ENCODE results near the gene OR1N2.
"Not testable (repeated sequence)": the region's sequence is repeated elsewhere in the genome, so short reads cannot be mapped to it uniquely, and the experiment has no call there.

The OR1N2 gene

GRCh38 chr9:122527193-122527592 is 25.7 kb upstream of the OR1N2 start, which contains the start of gene OR1N1:
TSS of gene OR1N1 (minus strand) at chr9:122527293. CDS start at chr9:122527293, 0 bp downstream.
- no peak within 1 kb of the TSS for H3K4me3 ChIP-seq (ENCODE audit: low read depth, low read length)
- no peak for DNase-seq (ENCODE audit: low read depth)
- no peak for TF ChIP-seq CTCF (conservative IDR thresholded peaks at IDR 0.05; ENCODE audit: low read depth, low read length)

GRCh38 chr9:122531157-122531556 is 21.8 kb upstream of the OR1N2 start:
- not testable (repeated sequence) for H3K4me3 ChIP-seq (ENCODE audit: low read depth, low read length); DNase-seq (ENCODE audit: low read depth)

- no peak for TF ChIP-seq CTCF (conservative IDR thresholded peaks at IDR 0.05; ENCODE audit: low read depth, low read length)
- no peak overlapping the region for H3K4me3 ChIP-seq (ENCODE audit: low read depth, low read length)
- no peak for DNase-seq (ENCODE audit: low read depth)
Observed at GRCh38 chr9:122536134-122536533, 16.8 kb upstream of the OR1N2 start.

- not testable (repeated sequence) for DNase-seq (ENCODE audit: low read depth); H3K4me3 ChIP-seq (ENCODE audit: low read depth, low read length)
Observed at GRCh38 chr9:122537066-122537465, 15.8 kb upstream of the OR1N2 start.

GRCh38 chr9:122538757-122539156 is 14.2 kb upstream of the OR1N2 start:
- no peak for TF ChIP-seq CTCF (conservative IDR thresholded peaks at IDR 0.05; ENCODE audit: low read depth, low read length)
- no peak overlapping the region for H3K4me3 ChIP-seq (ENCODE audit: low read depth, low read length)
- no peak for DNase-seq (ENCODE audit: low read depth)

GRCh38 chr9:122546196-122546595 is 6.7 kb upstream of the OR1N2 start:
- no peak overlapping the region for H3K4me3 ChIP-seq (ENCODE audit: low read depth, low read length)
- DNase-seq (ENCODE audit: low read depth) = no peak
- no peak for TF ChIP-seq CTCF (conservative IDR thresholded peaks at IDR 0.05; ENCODE audit: low read depth, low read length)

- no peak for TF ChIP-seq CTCF (conservative IDR thresholded peaks at IDR 0.05; ENCODE audit: low read depth, low read length)
- H3K4me3 ChIP-seq (ENCODE audit: low read depth, low read length) = no peak overlapping the region
- no peak for DNase-seq (ENCODE audit: low read depth)
Observed at GRCh38 chr9:122551371-122551770, 1.5 kb upstream of the OR1N2 start.

- no peak for DNase-seq (ENCODE audit: low read depth)
- no peak overlapping the region for H3K4me3 ChIP-seq (ENCODE audit: low read depth, low read length)
- TF ChIP-seq CTCF (conservative IDR thresholded peaks at IDR 0.05; ENCODE audit: low read depth, low read length) = no peak
Observed at GRCh38 chr9:122561446-122561845, 8.5 kb downstream of the OR1N2 start.
